Panc1 (cell line): ENCODE results near the gene NCLN. TPM values are rescaled to one million over a fixed set of nuclear protein-coding genes. Genes with fewer than 3 reads are reported as not detected.

Experiments used
- ATAC-seq: fragments of 200-7000 bp; cut with Tn5 transposase; 2 replicates; pipeline ENCODE4 v1.9.1; 2020; ENCODE audit warnings: mild to moderate bottlenecking, moderate library complexity
- BruUV-seq: library from RNA; stranded (reverse); fragments of 400-500 nt; replicated peaks from 2 replicates; lab custom pipeline; 2021; lab: Mats Ljungman, UMichigan
- CTCF ChIA-PET: fragments of 300-600 bp; sonication (Branson Sonifier 250); formaldehyde crosslinking; loops from one replicate; lab custom pipeline; 2022; ENCODE audit warnings: antibody characterized with exemption; lab: Charles Lee
- POLR2A ChIA-PET: fragments of 300-600 bp; sonication (Branson Sonifier 250); formaldehyde crosslinking; loops from one replicate; lab custom pipeline; 2022; ENCODE audit warnings: antibody characterized with exemption; lab: Charles Lee
- DNase-seq: peaks from one replicate; pipeline ENCODE4 v3.0.0-alpha.2; 2010; ENCODE audit warnings: low read depth, low spot score
- H3K27ac ChIP-seq: 2 replicates; pipeline ENCODE4 v1.5.1; 2011; ENCODE audit warnings: mild to moderate bottlenecking, low read length, inconsistent platforms
- H3K27me3 ChIP-seq: fragments of 200-500 bp; sonication (Bioruptor generic); 2 replicates; pipeline ENCODE4 v1.6.0; 2014; ENCODE audit warnings: low read length, inconsistent platforms; ENCODE audit not compliant: control insufficient read depth, insufficient read depth
- H3K36me3 ChIP-seq: fragments of 200-500 bp; sonication (Bioruptor generic); 2 replicates; pipeline ENCODE4 v1.5.1; 2014; ENCODE audit warnings: inconsistent platforms, mild to moderate bottlenecking, low read length, moderate library complexity; ENCODE audit not compliant: control insufficient read depth, insufficient read depth
- H3K4me1 ChIP-seq: 2 replicates; pipeline ENCODE4 v1.5.1; 2011; ENCODE audit warnings: inconsistent platforms, mild to moderate bottlenecking, low read length, moderate library complexity; ENCODE audit not compliant: control insufficient read depth, insufficient read depth
- H3K4me3 ChIP-seq, 2 experiments: 2 replicates each; pipeline ENCODE4 v1.5.1; 2011 to 2012; ENCODE audit warnings: low read depth in 2 of 2, low read length in 2 of 2, mild to moderate bottlenecking in 2 of 2, inconsistent platforms in 1 of 2, moderate library complexity in 1 of 2
- H3K9me3 ChIP-seq: fragments of 200-500 bp; sonication (Bioruptor generic); 2 replicates; pipeline ENCODE4 v1.5.1; 2014; ENCODE audit warnings: low read depth, mild to moderate bottlenecking, inconsistent platforms, low read length, moderate library complexity; ENCODE audit not compliant: control insufficient read depth, insufficient read depth
- POLR2AphosphoS5 ChIP-seq: IDR thresholded peaks from 2 replicates; pipeline ENCODE4 v1.6.1; 2012; ENCODE audit warnings: mild to moderate bottlenecking, low read depth, low read length, moderate library complexity
- SIN3A ChIP-seq: IDR thresholded peaks from 2 replicates; pipeline ENCODE4 v1.6.1; 2012; ENCODE audit warnings: low read depth, mild to moderate bottlenecking, low read length, moderate library complexity, borderline replicate concordance; ENCODE audit not compliant: insufficient read depth
- TCF7L2 ChIP-seq: IDR thresholded peaks from 2 replicates; pipeline ENCODE4 v1.6.1; 2011; ENCODE audit warnings: mild to moderate bottlenecking, low read depth, low read length, inconsistent platforms
- in situ Hi-C: cut with HindIII; loops from 2 replicates; pipeline ENCODE4 v1.10.0; 2016; ENCODE audit warnings: low sequenced_read_pairs, low pct_unique_long_range_greater_than_20kb
- intact Hi-C: fragments of 100-400 bp; cut with micrococcal nuclease; formaldehyde crosslinking; loops from one replicate; pipeline ENCODE4 v1.10.0; 2022; ENCODE audit not compliant: unreplicated experiment
- total RNA-seq: library from RNA; stranded (reverse); gene quantifications from one replicate; pipeline ENCODE4 v1.2.1, GENCODE V29; 2021; ENCODE audit not compliant: unreplicated experiment
- TF ChIP-seq, protein P1 (sequence below), 2 experiments: IDR thresholded peaks; 2 replicates each; pipeline ENCODE4 v1.6.1; 2011 to 2012; ENCODE audit warnings: low read depth in 2 of 2, control low read depth in 1 of 2, low read length in 1 of 2, mild to moderate bottlenecking in 1 of 2, moderate library complexity in 1 of 2; ENCODE audit not compliant: insufficient read depth in 1 of 2
- TF ChIP-seq, protein P2 (sequence below): fragments of 450-650 bp; IDR thresholded peaks from 2 replicates; pipeline ENCODE4 v1.5.1; 2017; ENCODE audit warnings: mild to moderate bottlenecking

Gene NCLN
- total RNA-seq, 1 experiment from 2014 or later: 132 TPM

DNA sequence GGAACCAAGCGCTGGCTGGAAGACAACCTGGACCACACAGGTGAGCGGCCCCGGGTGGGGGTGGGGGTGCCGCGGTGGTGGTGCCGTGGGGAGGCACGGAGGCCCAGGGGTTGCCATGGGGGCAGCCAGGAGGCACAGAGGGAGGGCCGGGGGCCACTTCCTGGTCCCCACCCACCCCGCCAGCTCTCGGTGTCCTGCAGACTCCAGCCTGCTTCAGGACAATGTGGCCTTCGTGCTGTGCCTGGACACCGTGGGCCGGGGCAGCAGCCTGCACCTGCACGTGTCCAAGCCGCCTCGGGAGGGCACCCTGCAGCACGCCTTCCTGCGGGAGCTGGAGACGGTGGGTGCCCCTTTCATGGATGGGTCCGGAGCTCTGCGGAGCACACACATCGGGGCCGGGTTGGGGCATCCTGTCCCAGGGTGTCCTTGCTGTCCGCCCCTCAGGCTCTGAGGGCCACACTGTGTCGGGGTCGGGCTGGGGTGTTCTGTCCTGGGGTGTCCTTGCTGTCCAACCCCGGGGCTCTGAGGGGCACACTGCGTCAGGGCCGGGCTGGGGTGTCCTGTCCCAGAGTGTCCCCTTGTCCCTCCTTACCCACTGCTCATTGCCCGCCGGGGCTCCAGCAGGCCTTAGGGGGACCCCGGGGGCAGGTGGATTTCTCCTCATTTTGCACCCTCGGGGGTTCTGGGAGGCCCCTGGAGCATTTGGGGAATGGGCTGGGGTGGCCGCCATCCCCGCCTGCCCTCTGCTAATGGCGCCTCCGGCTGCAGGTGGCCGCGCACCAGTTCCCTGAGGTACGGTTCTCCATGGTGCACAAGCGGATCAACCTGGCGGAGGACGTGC lies 18.3 kb downstream of the NCLN start:
- intact Hi-C loops (no loop called here), in situ Hi-C loops (no loop called here)
- POLR2A ChIA-PET: no interaction called here
- H3K9me3 ChIP-seq: no peaks in the 10 kb centered on the region
- no peaks in the 10 kb centered on the region for H3K4me1 ChIP-seq
- H3K36me3 ChIP-seq: no peaks in the 10 kb centered on the region
- CTCF ChIA-PET: no interaction called here
- TF ChIP-seq, protein P1, sequence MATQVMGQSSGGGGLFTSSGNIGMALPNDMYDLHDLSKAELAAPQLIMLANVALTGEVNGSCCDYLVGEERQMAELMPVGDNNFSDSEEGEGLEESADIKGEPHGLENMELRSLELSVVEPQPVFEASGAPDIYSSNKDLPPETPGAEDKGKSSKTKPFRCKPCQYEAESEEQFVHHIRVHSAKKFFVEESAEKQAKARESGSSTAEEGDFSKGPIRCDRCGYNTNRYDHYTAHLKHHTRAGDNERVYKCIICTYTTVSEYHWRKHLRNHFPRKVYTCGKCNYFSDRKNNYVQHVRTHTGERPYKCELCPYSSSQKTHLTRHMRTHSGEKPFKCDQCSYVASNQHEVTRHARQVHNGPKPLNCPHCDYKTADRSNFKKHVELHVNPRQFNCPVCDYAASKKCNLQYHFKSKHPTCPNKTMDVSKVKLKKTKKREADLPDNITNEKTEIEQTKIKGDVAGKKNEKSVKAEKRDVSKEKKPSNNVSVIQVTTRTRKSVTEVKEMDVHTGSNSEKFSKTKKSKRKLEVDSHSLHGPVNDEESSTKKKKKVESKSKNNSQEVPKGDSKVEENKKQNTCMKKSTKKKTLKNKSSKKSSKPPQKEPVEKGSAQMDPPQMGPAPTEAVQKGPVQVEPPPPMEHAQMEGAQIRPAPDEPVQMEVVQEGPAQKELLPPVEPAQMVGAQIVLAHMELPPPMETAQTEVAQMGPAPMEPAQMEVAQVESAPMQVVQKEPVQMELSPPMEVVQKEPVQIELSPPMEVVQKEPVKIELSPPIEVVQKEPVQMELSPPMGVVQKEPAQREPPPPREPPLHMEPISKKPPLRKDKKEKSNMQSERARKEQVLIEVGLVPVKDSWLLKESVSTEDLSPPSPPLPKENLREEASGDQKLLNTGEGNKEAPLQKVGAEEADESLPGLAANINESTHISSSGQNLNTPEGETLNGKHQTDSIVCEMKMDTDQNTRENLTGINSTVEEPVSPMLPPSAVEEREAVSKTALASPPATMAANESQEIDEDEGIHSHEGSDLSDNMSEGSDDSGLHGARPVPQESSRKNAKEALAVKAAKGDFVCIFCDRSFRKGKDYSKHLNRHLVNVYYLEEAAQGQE (IDR thresholded peaks at IDR 0.05; ENCODE audit: insufficient read depth in 1 of 2, low read depth in 2 of 2, low read length in 1 of 2): no peak
- TF ChIP-seq POLR2AphosphoS5: no peak
- TF ChIP-seq TCF7L2: no peak
- H3K27me3 ChIP-seq: no peaks in the 10 kb centered on the region
- BruUV-seq: no TSS peak
- H3K4me3 ChIP-seq: no peak overlapping the region
- no peak for DNase-seq
- no peak for ATAC-seq
- H3K27ac ChIP-seq: no peak overlapping the region

DNA sequence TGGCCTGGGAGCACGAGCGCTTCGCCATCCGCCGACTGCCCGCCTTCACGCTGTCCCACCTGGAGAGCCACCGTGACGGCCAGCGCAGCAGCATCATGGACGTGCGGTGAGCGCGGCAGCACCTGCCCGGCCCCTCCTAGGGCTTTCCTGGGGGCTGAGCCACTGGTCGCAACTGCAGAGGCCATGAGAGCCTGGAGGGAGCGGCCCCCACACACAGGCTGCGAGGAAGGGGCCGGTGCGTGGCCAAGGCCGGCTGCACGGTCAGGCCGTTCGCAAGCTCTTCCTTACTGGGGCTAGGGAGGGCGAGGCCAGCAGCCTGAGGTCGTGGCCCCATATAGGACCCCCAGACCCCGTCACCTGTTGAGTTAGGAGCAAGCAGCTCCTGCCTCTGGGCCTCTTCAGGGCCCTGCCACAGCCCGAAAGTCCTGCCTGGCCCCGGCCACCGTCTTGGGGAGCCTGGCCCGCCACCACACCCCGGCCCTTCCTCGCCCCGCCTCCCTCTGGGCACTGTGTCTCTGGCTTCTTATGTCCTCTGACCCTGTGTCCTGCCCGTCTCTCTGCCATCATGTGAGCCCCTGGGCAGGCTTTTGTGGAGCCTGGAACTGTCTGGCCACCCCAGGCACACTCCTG lies 19.0 kb downstream of the NCLN start:
- intact Hi-C loops (no loop called here), in situ Hi-C loops (no loop called here)
- Histone ChIP-seq H3K27ac (no peak overlapping the region), H3K9me3 (no peaks in the 10 kb centered on the region), H3K4me3 (no peak overlapping the region), H3K27me3 (no peaks in the 10 kb centered on the region), H3K36me3 (no peaks in the 10 kb centered on the region), H3K4me1 (no peaks in the 10 kb centered on the region)
- ATAC-seq: no peak
- TF ChIP-seq POLR2AphosphoS5 (no peak), SIN3A (no peak), TCF7L2 (no peak)
- TF ChIP-seq, protein P1 (IDR thresholded peaks at IDR 0.05; ENCODE audit: insufficient read depth in 1 of 2, low read depth in 2 of 2, low read length in 1 of 2): no peak
- TF ChIP-seq, protein P2, sequence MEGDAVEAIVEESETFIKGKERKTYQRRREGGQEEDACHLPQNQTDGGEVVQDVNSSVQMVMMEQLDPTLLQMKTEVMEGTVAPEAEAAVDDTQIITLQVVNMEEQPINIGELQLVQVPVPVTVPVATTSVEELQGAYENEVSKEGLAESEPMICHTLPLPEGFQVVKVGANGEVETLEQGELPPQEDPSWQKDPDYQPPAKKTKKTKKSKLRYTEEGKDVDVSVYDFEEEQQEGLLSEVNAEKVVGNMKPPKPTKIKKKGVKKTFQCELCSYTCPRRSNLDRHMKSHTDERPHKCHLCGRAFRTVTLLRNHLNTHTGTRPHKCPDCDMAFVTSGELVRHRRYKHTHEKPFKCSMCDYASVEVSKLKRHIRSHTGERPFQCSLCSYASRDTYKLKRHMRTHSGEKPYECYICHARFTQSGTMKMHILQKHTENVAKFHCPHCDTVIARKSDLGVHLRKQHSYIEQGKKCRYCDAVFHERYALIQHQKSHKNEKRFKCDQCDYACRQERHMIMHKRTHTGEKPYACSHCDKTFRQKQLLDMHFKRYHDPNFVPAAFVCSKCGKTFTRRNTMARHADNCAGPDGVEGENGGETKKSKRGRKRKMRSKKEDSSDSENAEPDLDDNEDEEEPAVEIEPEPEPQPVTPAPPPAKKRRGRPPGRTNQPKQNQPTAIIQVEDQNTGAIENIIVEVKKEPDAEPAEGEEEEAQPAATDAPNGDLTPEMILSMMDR: no peak
- no peak for DNase-seq
- POLR2A ChIA-PET: no interaction called here
- CTCF ChIA-PET: no interaction called here
- no TSS peak for BruUV-seq
